ENCODE data around the gene OR52K1.

GRCh38 chr11:4465407-4465806, 17.0 kb upstream of the OR52K1 start:
- TF ChIP-seq CTCF (IDR thresholded peaks at IDR 0.05) (no peak), POLR2A (IDR thresholded peaks at IDR 0.05) (no peak)
